Right atrium auricular region (tissue), 2 donors: Measurements from ENCODE around the gene MAD1L1. TPM values are rescaled to one million over a fixed set of nuclear protein-coding genes. Genes with fewer than 3 reads are reported as not detected.

ENCODE experiments used
- DNase-seq: peaks from one replicate; pipeline ENCODE4 v3.0.0-alpha.2; 2019; ENCODE audit warnings: low spot score
- H3K27ac ChIP-seq, 2 donors: fragments of 200-600 bp; sonication (generic); 1 replicate in 1 of 2; 2 replicates in 1 of 2; pipeline ENCODE4 v1.5.1; 2016 to 2019
- H3K27me3 ChIP-seq, 2 donors: fragments of 200-600 bp; sonication (generic); one replicate each; pipeline versions ENCODE4 v1.5.1 to v1.6.0; 2017 to 2019
- H3K36me3 ChIP-seq: fragments of 200-600 bp; sonication (generic); one replicate; pipeline ENCODE4 v1.5.1; 2016
- H3K4me1 ChIP-seq, 2 donors: fragments of 200-600 bp; sonication (generic); one replicate each; pipeline versions ENCODE4 v1.5.1 to v1.6.0; 2017 to 2019
- H3K4me3 ChIP-seq, 2 donors: fragments of 200-600 bp; sonication (generic); 1 replicate in 1 of 2; 2 replicates in 1 of 2; pipeline ENCODE4 v1.5.1; 2017 to 2019; ENCODE audit warnings: mild to moderate bottlenecking in 1 of 2, moderate library complexity in 1 of 2
- H3K9me3 ChIP-seq, 2 donors: fragments of 200-600 bp; sonication (generic); one replicate each; pipeline ENCODE4 v1.5.1; 2019
- CTCF ChIP-seq, 2 donors: fragments of 200-600 bp; sonication (generic); IDR thresholded peaks; one replicate each; pipeline ENCODE4 v1.5.1; 2019; ENCODE audit warnings: antibody characterized with exemption in 2 of 2
- total RNA-seq, 2 donors: library from RNA; depleted of rRNA; stranded (reverse); fragments of >200 nt; gene quantifications; one replicate each; pipeline ENCODE4 v1.1.0, GENCODE V29; 2016

The MAD1L1 gene
- total RNA-seq, 2 donors from 2014 or later, result 13.3 to 31.9 TPM

- H3K27ac ChIP-seq, result no peak overlapping the region
- no peak overlapping the region for H3K4me3 ChIP-seq
- no peak for TF ChIP-seq CTCF (IDR thresholded peaks at IDR 0.05)
- H3K36me3 ChIP-seq, result peaks cover 38% of the 10 kb centered on the region
- DNase-seq, result no peak
- H3K27me3 ChIP-seq, result no peaks in the 10 kb centered on the region
- H3K4me1 ChIP-seq, result peaks cover 0 to 6% of the 10 kb centered on the region in 2 donors
- no peaks in the 10 kb centered on the region for H3K9me3 ChIP-seq
These were observed 6.9 kb downstream of the MAD1L1 start for GRCh38 chr7:2225830-2226229.

GRCh38 chr7:2225336-2225735 is 7.4 kb downstream of the MAD1L1 start:
- H3K4me3 ChIP-seq, result no peak overlapping the region
- no peaks in the 10 kb centered on the region for H3K9me3 ChIP-seq
- no peak for TF ChIP-seq CTCF (IDR thresholded peaks at IDR 0.05)
- no peaks in the 10 kb centered on the region for H3K27me3 ChIP-seq
- H3K4me1 ChIP-seq, result peaks cover 0 to 1% of the 10 kb centered on the region in 2 donors
- no peak overlapping the region for H3K27ac ChIP-seq
- no peak for DNase-seq
- H3K36me3 ChIP-seq, result peaks cover 43% of the 10 kb centered on the region

DNA sequence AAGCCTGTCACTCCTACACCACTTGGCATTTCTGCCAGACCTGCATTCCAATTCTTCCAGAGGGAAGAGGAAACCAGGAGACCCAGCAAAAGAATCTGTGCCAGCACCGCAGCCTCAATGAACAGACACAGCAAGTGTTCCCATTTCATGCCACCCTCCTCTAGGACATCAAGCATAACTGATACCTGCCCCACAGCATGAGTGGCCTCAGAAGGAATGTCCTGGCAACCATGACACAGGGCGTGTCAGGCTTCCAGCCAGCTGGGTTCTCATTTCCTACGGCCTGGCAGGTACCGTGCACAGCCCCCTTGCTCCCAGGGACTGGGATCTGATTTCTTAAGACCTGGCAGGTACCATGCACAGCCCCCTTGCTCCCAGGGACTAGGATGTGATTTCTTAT is 7.8 kb downstream of the MAD1L1 start:
- H3K9me3 ChIP-seq, result no peaks in the 10 kb centered on the region
- H3K4me3 ChIP-seq, result no peak overlapping the region
- H3K27ac ChIP-seq, result no peak overlapping the region
- peaks cover 45% of the 10 kb centered on the region for H3K36me3 ChIP-seq
- no peaks in the 10 kb centered on the region for H3K4me1 ChIP-seq
- no peak for DNase-seq
- TF ChIP-seq CTCF (IDR thresholded peaks at IDR 0.05), result no peak
- H3K27me3 ChIP-seq, result no peaks in the 10 kb centered on the region

- H3K36me3 ChIP-seq, result peaks cover 45% of the 10 kb centered on the region
- H3K27me3 ChIP-seq, result no peaks in the 10 kb centered on the region
- H3K9me3 ChIP-seq, result no peaks in the 10 kb centered on the region
- no peaks in the 10 kb centered on the region for H3K4me1 ChIP-seq
- H3K4me3 ChIP-seq, result no peak overlapping the region
- DNase-seq, result no peak
- no peak for TF ChIP-seq CTCF (IDR thresholded peaks at IDR 0.05)
- H3K27ac ChIP-seq, result no peak overlapping the region
These were observed 8.2 kb downstream of the MAD1L1 start for GRCh38 chr7:2224491-2224928.

GRCh38 chr7:2223321-2223720 is 9.4 kb downstream of the MAD1L1 start:
- no peak overlapping the region for H3K27ac ChIP-seq
- no peaks in the 10 kb centered on the region for H3K9me3 ChIP-seq
- no peak for DNase-seq
- TF ChIP-seq CTCF (IDR thresholded peaks at IDR 0.05), result no peak
- no peak overlapping the region for H3K4me3 ChIP-seq
- no peaks in the 10 kb centered on the region for H3K27me3 ChIP-seq
- peaks cover 45% of the 10 kb centered on the region for H3K36me3 ChIP-seq
- no peaks in the 10 kb centered on the region for H3K4me1 ChIP-seq

DNA sequence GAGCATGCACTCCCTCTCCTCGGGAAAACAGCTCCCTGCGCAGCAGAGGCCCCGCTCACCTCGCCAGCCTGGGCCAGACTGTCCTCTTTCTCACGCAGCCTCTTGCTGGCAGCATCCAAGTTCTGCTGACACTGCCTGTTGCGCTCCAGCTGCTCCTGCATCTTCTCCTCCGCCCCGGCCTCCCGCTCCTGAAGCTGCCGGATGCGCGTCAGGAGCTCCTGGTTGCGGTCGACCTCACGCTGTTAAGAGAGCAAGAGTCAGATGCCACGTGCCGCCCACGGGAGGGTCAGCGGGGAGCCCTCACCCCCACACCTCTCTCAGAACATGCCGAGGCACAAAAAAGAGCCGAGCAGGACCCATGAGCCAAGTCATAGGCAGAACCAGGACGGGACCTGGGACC is 10.2 kb downstream of the MAD1L1 start:
- DNase-seq, result no peak
- H3K9me3 ChIP-seq, result no peaks in the 10 kb centered on the region
- H3K27me3 ChIP-seq, result no peaks in the 10 kb centered on the region
- no peak overlapping the region for H3K4me3 ChIP-seq
- no peak overlapping the region for H3K27ac ChIP-seq
- peaks cover 50% of the 10 kb centered on the region for H3K36me3 ChIP-seq
- no peak for TF ChIP-seq CTCF (IDR thresholded peaks at IDR 0.05)
- H3K4me1 ChIP-seq, result no peaks in the 10 kb centered on the region
